ENCODE data around the gene NFYC. TPM values are rescaled to one million over a fixed set of nuclear protein-coding genes. Genes with fewer than 3 reads are reported as not detected.

NFYC gene
- total RNA-seq, 1 donor from 2014 or later = 67.2 TPM

DNA sequence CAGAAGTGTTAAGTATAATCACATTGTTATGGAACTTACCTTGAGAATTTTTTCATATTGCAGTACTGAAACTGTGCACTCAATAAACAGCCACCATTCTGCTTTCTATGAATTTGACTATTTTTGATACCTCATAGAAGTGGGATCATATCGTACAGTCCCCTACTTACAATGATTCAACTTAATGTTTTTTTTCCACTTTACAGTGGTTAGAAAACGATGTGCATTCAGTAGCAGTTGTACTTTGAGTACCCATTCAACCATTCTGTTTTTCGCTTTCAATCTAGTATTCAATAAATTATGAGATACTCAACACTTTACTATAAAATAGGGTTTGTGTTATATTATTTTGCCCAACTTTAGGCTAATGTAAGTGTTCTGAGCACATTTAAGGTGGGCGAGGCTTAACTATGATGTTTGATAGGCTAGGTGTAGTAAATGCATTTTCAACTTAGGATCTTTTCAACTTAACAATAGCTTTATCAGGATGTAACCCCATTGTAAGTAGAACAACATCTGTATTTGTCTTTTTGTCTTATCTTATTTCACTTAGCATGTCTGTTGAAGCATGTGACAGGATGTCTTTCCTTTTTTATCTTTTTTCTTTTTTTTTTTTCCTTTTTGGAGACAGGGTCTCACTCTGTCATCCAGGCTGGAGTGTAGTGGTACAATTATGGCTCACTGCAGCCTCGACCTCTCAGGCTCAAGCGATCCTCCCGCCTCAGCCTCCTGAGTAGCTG, 49.7 kb downstream of the NFYC start:
- peaks cover 30% of the 10 kb centered on the region for H3K4me1 Mint-ChIP-seq
- no peak overlapping the region for H3K27ac Mint-ChIP-seq (ENCODE audit: unreplicated experiment)
- peaks cover 16% of the 10 kb centered on the region for H3K36me3 Mint-ChIP-seq (ENCODE audit: low read depth)
- no peak for DNase-seq (ENCODE audit: low read depth, low spot score)
- no peaks in the 10 kb centered on the region for H3K9me3 Mint-ChIP-seq
- H3K27me3 Mint-ChIP-seq (ENCODE audit: low read depth) = no peaks in the 10 kb centered on the region
- TF ChIP-seq, protein P1, sequence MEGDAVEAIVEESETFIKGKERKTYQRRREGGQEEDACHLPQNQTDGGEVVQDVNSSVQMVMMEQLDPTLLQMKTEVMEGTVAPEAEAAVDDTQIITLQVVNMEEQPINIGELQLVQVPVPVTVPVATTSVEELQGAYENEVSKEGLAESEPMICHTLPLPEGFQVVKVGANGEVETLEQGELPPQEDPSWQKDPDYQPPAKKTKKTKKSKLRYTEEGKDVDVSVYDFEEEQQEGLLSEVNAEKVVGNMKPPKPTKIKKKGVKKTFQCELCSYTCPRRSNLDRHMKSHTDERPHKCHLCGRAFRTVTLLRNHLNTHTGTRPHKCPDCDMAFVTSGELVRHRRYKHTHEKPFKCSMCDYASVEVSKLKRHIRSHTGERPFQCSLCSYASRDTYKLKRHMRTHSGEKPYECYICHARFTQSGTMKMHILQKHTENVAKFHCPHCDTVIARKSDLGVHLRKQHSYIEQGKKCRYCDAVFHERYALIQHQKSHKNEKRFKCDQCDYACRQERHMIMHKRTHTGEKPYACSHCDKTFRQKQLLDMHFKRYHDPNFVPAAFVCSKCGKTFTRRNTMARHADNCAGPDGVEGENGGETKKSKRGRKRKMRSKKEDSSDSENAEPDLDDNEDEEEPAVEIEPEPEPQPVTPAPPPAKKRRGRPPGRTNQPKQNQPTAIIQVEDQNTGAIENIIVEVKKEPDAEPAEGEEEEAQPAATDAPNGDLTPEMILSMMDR (conservative IDR thresholded peaks at IDR 0.05) = no peak
- no peak overlapping the region for H3K4me3 Mint-ChIP-seq

DNA sequence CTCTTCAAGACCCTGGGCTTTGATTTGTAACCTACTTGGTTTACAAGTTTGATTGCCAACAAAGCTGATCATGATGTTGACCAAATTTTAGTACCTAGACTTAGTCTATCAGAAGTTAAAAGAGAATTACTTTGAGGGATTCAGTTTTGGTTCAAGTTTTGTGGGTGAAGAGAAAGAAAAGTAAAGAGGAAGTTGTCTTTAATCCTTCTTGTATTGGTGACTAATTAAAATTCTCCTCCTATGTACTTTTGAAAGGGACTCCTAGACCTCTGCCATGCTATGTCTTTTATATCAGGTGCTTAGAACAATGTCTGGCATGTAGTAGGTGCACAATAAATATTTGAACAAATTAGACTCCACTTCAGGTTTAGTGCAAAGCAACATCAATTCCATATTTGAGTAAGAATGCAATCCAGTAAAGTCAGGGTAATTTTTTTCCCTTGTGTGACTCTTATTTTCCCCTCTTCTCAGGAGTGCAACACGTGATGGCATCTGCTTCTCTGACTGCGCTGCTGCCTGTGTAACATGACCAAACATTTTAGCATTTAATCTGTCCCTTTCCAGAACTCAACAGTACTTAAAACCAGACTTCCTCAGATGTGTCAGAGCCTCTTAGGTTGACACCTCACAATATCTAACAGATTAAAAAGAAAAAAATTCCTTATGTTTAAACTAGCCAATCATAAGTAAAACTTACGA, 51.0 kb downstream of the NFYC start:
- Mint-ChIP-seq H3K4me3 (no peak overlapping the region), H3K27me3 (ENCODE audit: low read depth) (no peaks in the 10 kb centered on the region), H3K27ac (ENCODE audit: unreplicated experiment) (no peak overlapping the region), H3K4me1 (peaks cover 42% of the 10 kb centered on the region), H3K9me3 (no peaks in the 10 kb centered on the region), H3K36me3 (ENCODE audit: low read depth) (peaks cover 16% of the 10 kb centered on the region)
- TF ChIP-seq, protein P1 (conservative IDR thresholded peaks at IDR 0.05) = no peak
- DNase-seq (ENCODE audit: low read depth, low spot score) = no peak

DNA sequence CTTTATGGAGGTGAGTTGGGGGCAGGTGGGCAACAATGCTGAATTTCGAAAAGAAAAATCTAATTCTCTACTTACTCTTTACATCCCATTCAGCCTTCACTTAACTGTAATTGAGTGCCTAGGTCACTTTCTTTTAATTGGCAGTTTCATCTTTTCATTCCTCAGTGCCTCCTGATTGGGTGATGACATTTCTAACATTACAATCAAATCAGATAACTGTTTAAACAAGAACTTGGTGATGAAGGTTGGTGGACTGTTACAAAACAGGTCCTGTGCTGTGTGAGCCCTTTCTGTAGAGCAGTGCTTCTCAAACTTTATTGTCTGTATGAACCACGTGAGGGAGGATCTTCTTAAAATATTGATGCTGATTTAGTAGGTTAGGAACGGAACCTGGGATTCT, 51.9 kb downstream of the NFYC start:
- H3K27ac Mint-ChIP-seq (ENCODE audit: unreplicated experiment) = no peak overlapping the region
- DNase-seq (ENCODE audit: low read depth, low spot score) = no peak
- H3K9me3 Mint-ChIP-seq = no peaks in the 10 kb centered on the region
- TF ChIP-seq, protein P1 (conservative IDR thresholded peaks at IDR 0.05) = no peak
- peaks cover 42% of the 10 kb centered on the region for H3K4me1 Mint-ChIP-seq
- H3K36me3 Mint-ChIP-seq (ENCODE audit: low read depth) = peaks cover 16% of the 10 kb centered on the region
- H3K27me3 Mint-ChIP-seq (ENCODE audit: low read depth) = no peaks in the 10 kb centered on the region
- no peak overlapping the region for H3K4me3 Mint-ChIP-seq

DNA sequence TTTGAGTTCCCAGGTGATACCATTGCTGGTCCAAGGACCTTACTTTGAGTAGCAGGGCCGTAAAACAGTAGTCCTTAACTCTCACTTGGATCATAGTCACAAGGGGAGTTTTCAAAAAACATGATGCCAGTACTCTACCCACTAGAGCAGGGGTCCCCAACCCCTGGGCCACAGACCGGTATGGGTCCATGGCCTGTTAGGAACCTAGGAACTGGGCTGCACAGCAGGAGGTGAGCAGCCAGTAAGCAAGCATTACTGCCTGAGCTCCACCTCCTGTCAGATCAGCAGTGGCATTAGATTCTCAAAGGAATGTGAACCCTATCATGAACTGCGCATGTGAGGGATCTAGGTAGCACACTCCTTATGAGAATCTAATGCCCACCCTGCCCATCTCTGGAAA, 52.4 kb downstream of the NFYC start:
- no peak for DNase-seq (ENCODE audit: low read depth, low spot score)
- H3K27me3 Mint-ChIP-seq (ENCODE audit: low read depth) = no peaks in the 10 kb centered on the region
- H3K4me3 Mint-ChIP-seq = no peak overlapping the region
- H3K9me3 Mint-ChIP-seq = no peaks in the 10 kb centered on the region
- TF ChIP-seq, protein P1 (conservative IDR thresholded peaks at IDR 0.05) = no peak
- H3K4me1 Mint-ChIP-seq = peaks cover 39% of the 10 kb centered on the region
- H3K36me3 Mint-ChIP-seq (ENCODE audit: low read depth) = peaks cover 14% of the 10 kb centered on the region
- no peak overlapping the region for H3K27ac Mint-ChIP-seq (ENCODE audit: unreplicated experiment)

DNA sequence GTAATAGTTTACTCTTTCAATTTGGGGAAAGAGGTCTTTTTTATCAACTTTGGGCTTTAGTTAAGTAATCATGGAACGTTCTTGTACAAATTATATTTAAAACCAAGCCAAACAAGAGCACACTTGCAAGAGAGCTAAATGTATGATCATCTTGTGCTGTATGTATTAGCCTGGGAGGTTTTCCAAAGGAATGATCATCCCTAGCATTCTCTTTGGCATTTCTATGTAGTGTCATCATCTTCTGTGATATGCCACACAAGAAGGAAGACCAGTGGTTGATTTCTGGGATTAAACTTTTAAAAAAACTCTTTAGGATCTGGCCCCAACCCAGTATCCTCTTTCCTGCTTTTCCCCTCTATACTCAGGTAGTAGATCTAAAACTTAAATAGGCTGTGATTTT, 53.7 kb downstream of the NFYC start:
- peaks cover 14% of the 10 kb centered on the region for H3K36me3 Mint-ChIP-seq (ENCODE audit: low read depth)
- no peak overlapping the region for H3K4me3 Mint-ChIP-seq
- H3K27me3 Mint-ChIP-seq (ENCODE audit: low read depth) = no peaks in the 10 kb centered on the region
- TF ChIP-seq, protein P1 (conservative IDR thresholded peaks at IDR 0.05) = no peak
- peak overlapping the region; percentile 6 for H3K27ac Mint-ChIP-seq (ENCODE audit: unreplicated experiment)
- peaks cover 32% of the 10 kb centered on the region for H3K4me1 Mint-ChIP-seq
- no peak for DNase-seq (ENCODE audit: low read depth, low spot score)
- H3K9me3 Mint-ChIP-seq = no peaks in the 10 kb centered on the region

All from neural crest cell (in vitro differentiated cells).